WTC11 (cell line): ENCODE measurements around the gene SBF2. TPM values are rescaled to one million over a fixed set of nuclear protein-coding genes. Genes with fewer than 3 reads are reported as not detected.
A peak's percentile ranks its signal among the peaks of the same experiment; 100 is the strongest.

Experiments
- ATAC-seq: fragments of 200-7000 bp; cut with Tn5 transposase; 2 replicates; pipeline ENCODE4 v1.10.0; 2021; ENCODE audit warnings: mild to moderate bottlenecking, moderate library complexity
- CTCF ChIA-PET: fragments of 300-600 bp; sonication (Branson Sonifier 250); formaldehyde crosslinking; loops from one replicate; lab custom pipeline; 2021; ENCODE audit warnings: antibody characterized with exemption; lab: Charles Lee
- POLR2A ChIA-PET: fragments of 350-600 bp; sonication (Branson Sonifier 250); formaldehyde crosslinking; loops from one replicate; lab custom pipeline; 2021; ENCODE audit warnings: antibody characterized with exemption; lab: Charles Lee
- DNase-seq: peaks from one replicate; pipeline ENCODE4 v3.0.0; 2021; ENCODE audit warnings: low spot score
- H3K27ac Mint-ChIP-seq: 2 replicates; pipeline ENCODE4 v1.8.0; 2021; ENCODE audit warnings: mixed read lengths
- H3K27me3 Mint-ChIP-seq: 2 replicates; pipeline ENCODE4 v1.8.0; 2021; ENCODE audit warnings: low read depth, mild to moderate bottlenecking, moderate library complexity, mixed read lengths
- H3K36me3 Mint-ChIP-seq: 2 replicates; pipeline ENCODE4 v1.8.0; 2021; ENCODE audit warnings: mixed read lengths
- H3K4me1 Mint-ChIP-seq: 2 replicates; pipeline ENCODE4 v1.8.0; 2022; ENCODE audit warnings: mixed read lengths
- H3K4me3 Mint-ChIP-seq: 2 replicates; pipeline ENCODE4 v1.8.0; 2021; ENCODE audit warnings: mild to moderate bottlenecking, moderate library complexity, mixed read lengths
- H3K9me3 Mint-ChIP-seq: 2 replicates; pipeline ENCODE4 v1.8.0; 2021; ENCODE audit warnings: mixed read lengths
- ELF4 ChIP-seq: sonication (generic); formaldehyde crosslinking; IDR thresholded peaks from 2 replicates; pipeline ENCODE4 v1.8.1; 2022; ENCODE audit warnings: low read depth, mild to moderate bottlenecking, moderate library complexity, missing genetic modification reagents
- GTF2I ChIP-seq: fragments of 250-450 bp; sonication (Bioruptor Pico); conservative IDR thresholded peaks from 2 replicates; pipeline ENCODE4 v1.4.0; 2021; ENCODE audit warnings: mild to moderate bottlenecking
- MYBL2 ChIP-seq: sonication (generic); formaldehyde crosslinking; IDR thresholded peaks from 2 replicates; pipeline ENCODE4 v1.8.1; 2023; ENCODE audit warnings: mild to moderate bottlenecking, moderate library complexity, missing genetic modification reagents
- NR1H2 ChIP-seq: sonication (generic); formaldehyde crosslinking; IDR thresholded peaks from 2 replicates; pipeline ENCODE4 v1.9.0; 2021; ENCODE audit warnings: mild to moderate bottlenecking, moderate library complexity, missing genetic modification reagents
- SMAD4 ChIP-seq: sonication (generic); formaldehyde crosslinking; IDR thresholded peaks from 2 replicates; pipeline ENCODE4 v1.8.0; 2022; ENCODE audit warnings: mild to moderate bottlenecking, missing genetic modification reagents
- SOX15 ChIP-seq: fragments of 250-450 bp; sonication (Bioruptor Pico); IDR thresholded peaks from 2 replicates; pipeline ENCODE4 v1.9.0; 2021; ENCODE audit warnings: mild to moderate bottlenecking
- TEAD4 ChIP-seq: sonication (generic); formaldehyde crosslinking; IDR thresholded peaks from 2 replicates; pipeline ENCODE4 v1.8.0; 2022; ENCODE audit warnings: mild to moderate bottlenecking, missing genetic modification reagents
- TP53 ChIP-seq: sonication (generic); formaldehyde crosslinking; IDR thresholded peaks from 2 replicates; pipeline ENCODE4 v1.8.1; 2023; ENCODE audit warnings: mild to moderate bottlenecking, missing genetic modification reagents
- ZNF219 ChIP-seq: sonication (generic); formaldehyde crosslinking; IDR thresholded peaks from 2 replicates; pipeline ENCODE4 v1.8.0; 2023; ENCODE audit warnings: missing genetic modification reagents, mild to moderate bottlenecking, borderline replicate concordance
- total RNA-seq: library from RNA; stranded (reverse); gene quantifications from 3 replicates; pipeline ENCODE4 v1.2.3, GENCODE V29; 2021
- TF ChIP-seq, protein P1 (sequence below): fragments of 250-450 bp; sonication (Bioruptor Pico); IDR thresholded peaks from 2 replicates; pipeline ENCODE4 v1.9.0; 2021; ENCODE audit warnings: mild to moderate bottlenecking
- TF ChIP-seq, protein P2 (sequence below): sonication (generic); formaldehyde crosslinking; IDR thresholded peaks from 2 replicates; pipeline ENCODE4 v1.8.0; 2022; ENCODE audit warnings: mild to moderate bottlenecking, missing genetic modification reagents
- TF ChIP-seq, protein P3 (sequence below): sonication (generic); formaldehyde crosslinking; IDR thresholded peaks from 2 replicates; pipeline ENCODE4 v1.8.1; 2022; ENCODE audit warnings: low read depth, missing genetic modification reagents, borderline replicate concordance
- TF ChIP-seq, protein P4 (sequence below): sonication (generic); formaldehyde crosslinking; IDR thresholded peaks from 2 replicates; pipeline ENCODE4 v1.8.0; 2023; ENCODE audit warnings: missing genetic modification reagents
- TF ChIP-seq, protein P5 (sequence below): sonication (generic); formaldehyde crosslinking; IDR thresholded peaks from 2 replicates; pipeline ENCODE4 v1.8.0; 2022; ENCODE audit warnings: mild to moderate bottlenecking, missing genetic modification reagents

Gene SBF2
- total RNA-seq, 1 experiment from 2014 or later = 47.6 TPM

DNA sequence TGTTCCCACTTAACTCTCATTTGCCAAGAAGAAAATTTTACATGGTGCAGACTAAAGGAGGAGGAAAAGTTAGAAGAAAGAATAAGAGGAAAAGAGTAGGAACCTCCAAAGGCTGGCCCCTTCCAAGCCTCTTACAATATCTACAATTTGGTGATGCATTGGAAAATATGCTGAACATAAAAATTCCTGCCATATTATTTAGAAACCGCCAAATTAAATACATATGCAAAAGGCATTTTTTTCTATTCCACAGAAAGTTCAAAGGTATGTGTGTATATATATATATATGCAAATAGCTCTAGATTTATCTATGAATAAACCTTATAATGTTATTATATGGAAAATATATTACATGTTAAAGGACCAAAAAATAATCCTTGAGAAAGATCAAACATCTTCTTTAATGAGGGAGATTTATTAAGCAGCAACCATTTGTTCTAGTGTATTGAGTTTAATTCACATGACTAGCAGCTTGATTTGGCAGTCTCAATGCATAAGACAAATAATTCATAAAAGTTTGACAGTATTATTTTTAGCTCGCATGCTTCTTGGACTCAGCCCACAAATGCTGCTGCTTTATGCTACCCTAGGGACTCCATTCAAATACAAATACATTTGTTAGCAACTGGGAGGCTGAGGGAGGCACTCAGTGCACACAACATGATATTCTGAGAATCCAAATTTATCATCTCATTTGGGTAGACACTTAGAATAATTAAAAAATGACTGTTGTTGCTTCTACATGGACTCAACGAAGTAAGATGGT lies 184.9 kb downstream of the SBF2 start:
- ATAC-seq (no peak), DNase-seq (no peak)
- peaks cover 21% of the 10 kb centered on the region for H3K4me1 Mint-ChIP-seq
- TF ChIP-seq, protein P1, sequence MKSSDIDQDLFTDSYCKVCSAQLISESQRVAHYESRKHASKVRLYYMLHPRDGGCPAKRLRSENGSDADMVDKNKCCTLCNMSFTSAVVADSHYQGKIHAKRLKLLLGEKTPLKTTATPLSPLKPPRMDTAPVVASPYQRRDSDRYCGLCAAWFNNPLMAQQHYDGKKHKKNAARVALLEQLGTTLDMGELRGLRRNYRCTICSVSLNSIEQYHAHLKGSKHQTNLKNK = no peak
- TF ChIP-seq, protein P2, sequence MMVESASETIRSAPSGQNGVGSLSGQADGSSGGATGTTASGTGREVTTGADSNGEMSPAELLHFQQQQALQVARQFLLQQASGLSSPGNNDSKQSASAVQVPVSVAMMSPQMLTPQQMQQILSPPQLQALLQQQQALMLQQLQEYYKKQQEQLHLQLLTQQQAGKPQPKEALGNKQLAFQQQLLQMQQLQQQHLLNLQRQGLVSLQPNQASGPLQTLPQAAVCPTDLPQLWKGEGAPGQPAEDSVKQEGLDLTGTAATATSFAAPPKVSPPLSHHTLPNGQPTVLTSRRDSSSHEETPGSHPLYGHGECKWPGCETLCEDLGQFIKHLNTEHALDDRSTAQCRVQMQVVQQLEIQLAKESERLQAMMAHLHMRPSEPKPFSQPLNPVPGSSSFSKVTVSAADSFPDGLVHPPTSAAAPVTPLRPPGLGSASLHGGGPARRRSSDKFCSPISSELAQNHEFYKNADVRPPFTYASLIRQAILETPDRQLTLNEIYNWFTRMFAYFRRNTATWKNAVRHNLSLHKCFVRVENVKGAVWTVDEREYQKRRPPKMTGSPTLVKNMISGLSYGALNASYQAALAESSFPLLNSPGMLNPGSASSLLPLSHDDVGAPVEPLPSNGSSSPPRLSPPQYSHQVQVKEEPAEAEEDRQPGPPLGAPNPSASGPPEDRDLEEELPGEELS (CRISPR knock-in tag) = no peak
- no peak for TF ChIP-seq SOX15 (CRISPR knock-in tag)
- TF ChIP-seq GTF2I (CRISPR knock-in tag) = no peak
- H3K27ac Mint-ChIP-seq = peak overlapping the region; percentile 84
- POLR2A ChIA-PET = no interaction called here
- H3K4me3 Mint-ChIP-seq = no peak overlapping the region
- peaks cover 7% of the 10 kb centered on the region; the same call in 1 of the 2 replicates for H3K36me3 Mint-ChIP-seq
- CTCF ChIA-PET = no interaction called here
- peaks cover 9% of the 10 kb centered on the region for H3K9me3 Mint-ChIP-seq
- H3K27me3 Mint-ChIP-seq = no peaks in the 10 kb centered on the region

DNA sequence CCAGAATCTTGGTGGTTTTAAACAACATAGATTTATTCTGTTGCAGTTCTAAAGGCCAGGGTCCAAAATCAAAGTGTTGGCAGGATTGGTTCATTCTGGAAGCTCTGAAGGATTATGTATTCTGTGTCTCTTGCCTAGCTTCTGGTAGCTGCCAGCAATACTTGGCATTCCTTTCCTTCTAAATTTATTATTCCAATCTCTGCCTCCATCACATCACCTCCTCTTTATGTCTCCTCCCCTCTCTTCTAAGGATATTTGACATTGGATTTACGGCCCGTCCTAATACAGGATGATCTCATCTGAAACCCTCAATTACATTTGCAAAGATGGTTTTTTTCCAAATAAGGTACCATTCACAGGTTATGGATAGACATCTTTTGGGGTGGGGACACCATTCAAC lies 186.5 kb downstream of the SBF2 start:
- POLR2A ChIA-PET = no interaction called here

DNA sequence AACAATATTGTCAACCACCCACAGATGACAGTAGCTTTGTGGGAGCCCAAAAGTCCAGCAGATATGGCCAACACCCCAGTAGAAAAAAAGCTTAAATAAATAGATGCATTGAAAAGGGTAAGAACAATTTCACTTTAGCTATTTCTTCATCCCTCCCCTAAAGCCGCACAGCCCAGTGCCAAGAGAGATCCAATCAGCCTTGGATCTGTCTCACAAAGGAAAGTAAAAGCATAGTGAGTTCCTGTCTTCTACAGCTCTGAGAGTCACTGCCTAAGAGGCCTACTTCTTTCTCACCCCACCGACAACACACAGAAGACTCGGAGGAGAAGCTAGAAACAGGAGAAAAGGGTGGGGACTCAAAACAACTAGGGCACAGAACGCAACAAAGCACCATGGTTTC lies 196.4 kb downstream of the SBF2 start:
- ChIA-PET POLR2A (no interaction called here), CTCF (interaction anchor here (0.7 to 1.3 kb wide), 2 partner anchors 21 to 241 kb away, joined by 3 to 5 read pairs; no protein-coding TSS in a partner anchor)
- DNase-seq (no peak), ATAC-seq (no peak)
- no peak for TF ChIP-seq NR1H2 (CRISPR knock-in tag)
- TF ChIP-seq TEAD4 (CRISPR knock-in tag) = no peak
- no peak for TF ChIP-seq ZNF219 (CRISPR knock-in tag)
- TF ChIP-seq ELF4 (CRISPR knock-in tag) = no peak
- no peak for TF ChIP-seq MYBL2 (CRISPR knock-in tag)
- TF ChIP-seq SMAD4 (CRISPR knock-in tag) = no peak
- TF ChIP-seq, protein P3, sequence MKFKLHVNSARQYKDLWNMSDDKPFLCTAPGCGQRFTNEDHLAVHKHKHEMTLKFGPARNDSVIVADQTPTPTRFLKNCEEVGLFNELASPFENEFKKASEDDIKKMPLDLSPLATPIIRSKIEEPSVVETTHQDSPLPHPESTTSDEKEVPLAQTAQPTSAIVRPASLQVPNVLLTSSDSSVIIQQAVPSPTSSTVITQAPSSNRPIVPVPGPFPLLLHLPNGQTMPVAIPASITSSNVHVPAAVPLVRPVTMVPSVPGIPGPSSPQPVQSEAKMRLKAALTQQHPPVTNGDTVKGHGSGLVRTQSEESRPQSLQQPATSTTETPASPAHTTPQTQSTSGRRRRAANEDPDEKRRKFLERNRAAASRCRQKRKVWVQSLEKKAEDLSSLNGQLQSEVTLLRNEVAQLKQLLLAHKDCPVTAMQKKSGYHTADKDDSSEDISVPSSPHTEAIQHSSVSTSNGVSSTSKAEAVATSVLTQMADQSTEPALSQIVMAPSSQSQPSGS (CRISPR knock-in tag) = no peak
- no peak overlapping the region for H3K4me3 Mint-ChIP-seq
- peaks cover 3% of the 10 kb centered on the region; the same call in 1 of the 2 replicates for H3K27me3 Mint-ChIP-seq
- H3K27ac Mint-ChIP-seq = no peak overlapping the region; the same call in 1 of the 2 replicates
- 0 out of 2 replicates have a peak, but pooled peaks cover 3% of the 10 kb centered on the region for H3K4me1 Mint-ChIP-seq
- peaks cover 36% of the 10 kb centered on the region for H3K36me3 Mint-ChIP-seq
- H3K9me3 Mint-ChIP-seq = peaks cover 35% of the 10 kb centered on the region

More for the DNA sequence above, 186.5 kb downstream of the SBF2 start:
- TF ChIP-seq TP53 (CRISPR knock-in tag) = no peak
- TF ChIP-seq, protein P4, sequence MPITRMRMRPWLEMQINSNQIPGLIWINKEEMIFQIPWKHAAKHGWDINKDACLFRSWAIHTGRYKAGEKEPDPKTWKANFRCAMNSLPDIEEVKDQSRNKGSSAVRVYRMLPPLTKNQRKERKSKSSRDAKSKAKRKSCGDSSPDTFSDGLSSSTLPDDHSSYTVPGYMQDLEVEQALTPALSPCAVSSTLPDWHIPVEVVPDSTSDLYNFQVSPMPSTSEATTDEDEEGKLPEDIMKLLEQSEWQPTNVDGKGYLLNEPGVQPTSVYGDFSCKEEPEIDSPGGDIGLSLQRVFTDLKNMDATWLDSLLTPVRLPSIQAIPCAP (CRISPR knock-in tag) = no peak
- TF ChIP-seq, protein P5, sequence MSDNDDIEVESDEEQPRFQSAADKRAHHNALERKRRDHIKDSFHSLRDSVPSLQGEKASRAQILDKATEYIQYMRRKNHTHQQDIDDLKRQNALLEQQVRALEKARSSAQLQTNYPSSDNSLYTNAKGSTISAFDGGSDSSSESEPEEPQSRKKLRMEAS (CRISPR knock-in tag) = no peak
- peaks cover 21% of the 10 kb centered on the region for H3K4me1 Mint-ChIP-seq
- H3K27me3 Mint-ChIP-seq = no peaks in the 10 kb centered on the region
- H3K4me3 Mint-ChIP-seq = no peak overlapping the region
- CTCF ChIA-PET = no interaction called here
- peaks cover 7% of the 10 kb centered on the region for H3K9me3 Mint-ChIP-seq
- DNase-seq (no peak), ATAC-seq (no peak)
- peaks cover 7% of the 10 kb centered on the region; the same call in 1 of the 2 replicates for H3K36me3 Mint-ChIP-seq
- peak overlapping the region; percentile 1; the same call in 1 of the 2 replicates for H3K27ac Mint-ChIP-seq
